GM13977 (cell line): ENCODE measurements around the gene SLFN12.
A peak's percentile ranks its signal among the peaks of the same experiment; 100 is the strongest.

Experiments
- DNase-seq: peaks from one replicate; pipeline ENCODE4 v3.0.0; 2012; ENCODE audit warnings: low spot score
- CTCF ChIP-seq: IDR thresholded peaks from 2 replicates; pipeline ENCODE4 v1.5.1; 2012; ENCODE audit warnings: mild to moderate bottlenecking, control low read depth; ENCODE audit not compliant: insufficient read depth; ENCODE audit errors: extremely low read depth, missing control alignments
- in situ Hi-C: fragments of 300-500 bp; cut with MboI; formaldehyde crosslinking; loops from one replicate; pipeline ENCODE4 v1.12.0; 2022; ENCODE audit warnings: low sequenced_read_pairs, low pct_unique_long_range_greater_than_20kb, mixed read lengths, inconsistent platforms; ENCODE audit not compliant: unreplicated experiment

Gene SLFN12

GRCh38 chr17:35387496-35387895, 44.8 kb downstream of the SLFN12 start:
- TF ChIP-seq CTCF = no peak
- in situ Hi-C loops = no loop called here
- no peak for DNase-seq

DNA sequence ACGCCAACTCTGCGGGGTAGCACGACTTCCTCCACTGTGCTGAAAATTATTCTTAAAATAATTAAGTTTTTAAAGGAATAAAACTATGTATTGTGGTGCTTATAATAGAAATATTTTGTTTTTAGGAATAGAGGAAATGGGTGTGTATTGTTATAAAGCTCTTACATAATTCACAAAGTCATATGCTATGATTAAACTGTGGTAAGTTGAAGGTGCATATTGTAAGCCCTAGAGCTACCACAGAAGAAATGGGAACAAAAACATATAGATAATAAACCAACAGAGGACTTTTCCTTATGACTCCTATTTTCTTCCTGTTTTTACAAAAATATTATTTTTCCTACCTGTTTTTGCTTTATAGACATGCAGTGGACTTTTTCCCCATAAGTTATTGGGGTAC, 54.6 kb downstream of the SLFN12 start:
- DNase-seq = no peak
- in situ Hi-C loops = no loop called here
- TF ChIP-seq CTCF = no peak

- DNase-seq = no peak
Observed at GRCh38 chr17:35377068-35377467, 55.2 kb downstream of the SLFN12 start.

GRCh38 chr17:35376245-35376644, 56.1 kb downstream of the SLFN12 start:
- in situ Hi-C loops = no loop called here
- no peak for DNase-seq

More at GRCh38 chr17:35377068-35377467, 55.2 kb downstream of the SLFN12 start:
- TF ChIP-seq CTCF = no peak
- in situ Hi-C loops = no loop called here

DNA sequence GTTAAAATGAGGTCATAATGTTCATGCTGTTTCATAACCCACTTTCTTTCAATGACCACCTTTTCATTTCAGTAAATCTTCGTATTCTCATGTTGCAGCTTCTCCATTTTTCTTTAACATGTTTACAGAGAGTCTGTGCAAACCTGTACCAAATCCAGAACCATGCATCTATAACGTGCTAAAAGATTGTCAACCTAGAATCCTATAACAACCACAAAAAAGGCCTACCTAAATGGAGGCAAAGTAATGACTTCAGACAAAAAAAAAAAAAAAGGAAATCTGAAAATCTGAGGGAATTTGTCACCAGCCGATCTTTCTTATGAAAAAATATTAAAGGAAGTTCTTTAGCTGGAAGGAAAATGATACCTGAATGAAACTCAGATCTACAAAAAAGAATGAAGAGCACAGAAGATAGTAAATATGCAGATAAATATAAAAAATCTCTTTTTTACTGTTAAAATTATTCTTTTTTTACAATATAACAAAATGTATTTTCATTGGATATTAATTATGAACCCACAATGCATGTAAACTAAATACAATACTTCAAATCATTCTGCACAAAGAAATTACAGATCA, 57.4 kb downstream of the SLFN12 start:
- TF ChIP-seq CTCF = no peak
- no peak for DNase-seq
- in situ Hi-C loops = no loop called here

More at GRCh38 chr17:35376245-35376644, 56.1 kb downstream of the SLFN12 start:
- no peak for TF ChIP-seq CTCF

GRCh38 chr17:35373984-35374765, 58.1 kb downstream of the SLFN12 start:
- DNase-seq = peak; percentile 41
- in situ Hi-C loops = no loop called here
- TF ChIP-seq CTCF = no peak
